Measurements from ENCODE around the gene CPA4. TPM values are rescaled to one million over a fixed set of nuclear protein-coding genes. Genes with fewer than 3 reads are reported as not detected.

CPA4 gene
- total RNA-seq, 4 donors from 2014 or later: not detected

DNA sequence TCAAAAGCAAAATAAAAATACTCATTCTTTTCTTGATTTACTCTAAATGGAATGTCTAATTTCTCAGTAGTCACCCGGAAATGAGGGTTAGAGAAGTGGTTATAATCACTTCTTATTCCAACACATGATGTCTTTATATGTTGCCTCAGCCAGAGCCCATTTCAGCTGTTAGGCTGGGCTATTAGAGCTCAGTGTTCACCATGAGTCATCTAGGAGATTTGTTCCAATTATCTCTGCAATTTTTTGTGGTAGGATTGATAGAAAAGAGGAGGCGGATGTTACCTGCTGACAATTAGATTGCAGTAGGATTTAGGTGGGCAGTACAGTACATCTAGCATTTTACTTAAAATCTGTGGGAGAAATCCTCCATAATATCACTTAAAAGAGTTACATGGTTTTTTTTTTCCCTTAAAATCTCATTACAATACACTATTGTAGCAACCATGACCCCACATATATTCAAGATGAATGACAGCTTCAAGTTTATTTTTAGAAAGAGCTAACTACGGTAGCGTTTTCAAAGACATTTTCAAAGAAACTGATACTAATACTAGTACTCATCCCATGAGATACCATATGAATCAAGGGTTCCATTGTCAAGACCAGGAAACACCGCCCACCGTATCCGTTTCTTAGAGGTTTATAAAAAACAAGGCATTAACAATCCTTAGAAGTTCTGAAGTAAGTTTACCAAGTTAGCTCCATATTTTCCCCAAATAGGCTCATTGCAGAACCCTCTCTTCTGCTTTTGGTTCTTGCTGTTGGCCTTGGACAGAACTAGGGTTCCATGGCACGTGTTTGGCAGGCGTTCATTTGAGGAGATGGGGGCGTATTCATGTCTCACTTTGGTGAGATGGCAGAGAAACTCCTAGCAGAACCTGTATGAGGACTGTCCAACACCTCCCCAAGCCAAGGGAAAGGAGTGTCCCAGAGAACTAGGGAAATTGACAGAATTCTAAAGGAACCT lies 15.9 kb upstream of the CPA4 start:
- in situ Hi-C loops (cut with MboI; ENCODE audit: low pct_ligation_motif_present in 1 of 4, low pct_unique_long_range_greater_than_20kb in 1 of 4, low sequenced_read_pairs in 3 of 4): loop anchor here in 1 of 4 donors (25.0 kb wide), 1 partner anchor 210 kb away; the partner anchor contains the start of gene MEST
- DNase-seq: no peak
- Histone ChIP-seq H3K4me1 (peaks cover 0 to 24% (median 0%) of the 10 kb centered on the region in 4 donors), H3K27me3 (no peaks in the 10 kb centered on the region), H3K9me3 (no peaks in the 10 kb centered on the region), H3K4me3 (no peak overlapping the region), H3K36me3 (no peaks in the 10 kb centered on the region), H3K27ac (no peak overlapping the region)
- TF ChIP-seq POLR2A (IDR thresholded peaks at IDR 0.05) (no peak), POLR2AphosphoS5 (IDR thresholded peaks at IDR 0.05) (no peak), EP300 (IDR thresholded peaks at IDR 0.05; ENCODE audit: low read depth) (no peak)
- TF ChIP-seq, protein P1, sequence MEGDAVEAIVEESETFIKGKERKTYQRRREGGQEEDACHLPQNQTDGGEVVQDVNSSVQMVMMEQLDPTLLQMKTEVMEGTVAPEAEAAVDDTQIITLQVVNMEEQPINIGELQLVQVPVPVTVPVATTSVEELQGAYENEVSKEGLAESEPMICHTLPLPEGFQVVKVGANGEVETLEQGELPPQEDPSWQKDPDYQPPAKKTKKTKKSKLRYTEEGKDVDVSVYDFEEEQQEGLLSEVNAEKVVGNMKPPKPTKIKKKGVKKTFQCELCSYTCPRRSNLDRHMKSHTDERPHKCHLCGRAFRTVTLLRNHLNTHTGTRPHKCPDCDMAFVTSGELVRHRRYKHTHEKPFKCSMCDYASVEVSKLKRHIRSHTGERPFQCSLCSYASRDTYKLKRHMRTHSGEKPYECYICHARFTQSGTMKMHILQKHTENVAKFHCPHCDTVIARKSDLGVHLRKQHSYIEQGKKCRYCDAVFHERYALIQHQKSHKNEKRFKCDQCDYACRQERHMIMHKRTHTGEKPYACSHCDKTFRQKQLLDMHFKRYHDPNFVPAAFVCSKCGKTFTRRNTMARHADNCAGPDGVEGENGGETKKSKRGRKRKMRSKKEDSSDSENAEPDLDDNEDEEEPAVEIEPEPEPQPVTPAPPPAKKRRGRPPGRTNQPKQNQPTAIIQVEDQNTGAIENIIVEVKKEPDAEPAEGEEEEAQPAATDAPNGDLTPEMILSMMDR (IDR thresholded peaks at IDR 0.05): no peak
- intact Hi-C loops (cut with DNase I; ENCODE audit: low total_unique reads): no loop called here
- WGBS, 2 donors (ENCODE audit: low coverage in 1 of 2): 72 to 78% methylated on average over 10 of the region's 10 CpGs

DNA sequence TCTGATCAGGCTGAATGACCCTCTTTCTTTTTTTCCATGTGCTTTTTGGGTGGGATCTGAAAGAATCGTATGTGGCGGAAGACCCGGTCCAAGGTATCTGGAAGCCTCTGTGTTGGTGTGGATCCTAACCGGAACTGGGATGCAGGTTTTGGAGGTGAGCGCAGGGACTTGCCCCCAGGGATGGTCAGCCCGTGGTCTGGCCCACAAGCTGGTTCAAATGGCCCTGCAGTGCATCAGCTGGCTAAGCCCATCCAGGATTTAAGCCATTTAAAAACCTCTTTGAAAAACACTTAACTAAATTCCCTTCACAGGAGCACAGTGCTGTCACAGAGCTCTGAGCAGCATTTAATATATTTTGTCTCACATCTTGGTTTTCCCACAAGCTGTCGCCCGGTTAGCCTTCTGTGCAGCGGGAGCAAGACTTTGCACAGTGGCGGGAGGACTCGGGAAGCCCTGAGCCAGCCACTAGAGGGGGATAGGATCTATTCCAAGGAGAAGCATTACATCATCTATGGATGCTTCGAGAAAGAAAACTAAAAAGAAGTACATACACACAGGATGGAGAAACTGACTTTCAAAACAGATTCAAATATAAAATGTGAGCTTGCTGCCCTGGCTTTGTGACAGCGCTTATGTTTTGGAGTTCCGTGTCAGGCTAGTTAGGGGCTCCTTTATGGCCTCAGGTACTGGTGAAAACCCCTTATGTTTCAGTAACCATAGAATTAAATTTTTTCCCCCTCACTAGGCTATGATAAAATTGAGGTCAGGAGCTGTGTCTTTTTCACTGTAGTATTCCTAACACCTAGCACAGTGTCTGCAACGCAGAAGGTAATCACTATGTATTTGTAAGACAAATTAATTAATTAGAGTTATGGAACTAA lies 15.0 kb upstream of the CPA4 start:
- intact Hi-C loops (cut with DNase I; ENCODE audit: low total_unique reads): no loop called here
- Histone ChIP-seq H3K4me3 (no peak overlapping the region), H3K36me3 (no peaks in the 10 kb centered on the region)

DNA sequence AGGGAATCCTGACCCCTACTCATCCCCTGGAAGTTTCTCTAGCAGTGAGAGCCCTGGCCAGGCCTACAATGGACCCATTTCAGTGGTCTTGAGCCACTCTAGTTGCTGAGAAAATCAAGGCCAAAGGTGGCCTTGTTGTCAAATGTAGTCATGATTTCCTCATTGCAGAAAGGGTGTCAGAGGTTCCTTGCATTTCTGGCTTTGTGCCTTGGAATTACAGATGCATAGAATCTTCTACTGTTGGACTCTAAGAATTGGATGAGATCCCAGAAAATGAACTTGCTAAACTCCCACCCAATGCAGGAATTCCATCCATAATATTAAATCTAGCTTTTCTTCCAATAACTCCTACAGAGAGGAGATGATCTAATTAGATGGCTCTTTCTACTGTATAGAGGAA lies 14.1 kb upstream of the CPA4 start:
- Histone ChIP-seq H3K36me3 (no peaks in the 10 kb centered on the region), H3K27me3 (no peaks in the 10 kb centered on the region), H3K27ac (no peak overlapping the region), H3K4me1 (peaks cover 0 to 18% (median 0%) of the 10 kb centered on the region in 4 donors), H3K4me3 (no peak overlapping the region), H3K9me3 (no peaks in the 10 kb centered on the region)
- intact Hi-C loops (cut with DNase I; ENCODE audit: low total_unique reads) (no loop called here), in situ Hi-C loops (cut with MboI; ENCODE audit: low pct_ligation_motif_present in 1 of 4, low pct_unique_long_range_greater_than_20kb in 1 of 4, low sequenced_read_pairs in 3 of 4) (loop anchor here in 1 of 4 donors (25.0 kb wide), 1 partner anchor 208 kb away; the partner anchor contains the start of gene MEST)
- no peak for TF ChIP-seq POLR2AphosphoS5 (IDR thresholded peaks at IDR 0.05)
- no peak for TF ChIP-seq EP300 (IDR thresholded peaks at IDR 0.05; ENCODE audit: low read depth)
- TF ChIP-seq, protein P1 (IDR thresholded peaks at IDR 0.05): no peak
- no peak for TF ChIP-seq POLR2A (IDR thresholded peaks at IDR 0.05)
- DNase-seq: no peak

More for the DNA sequence above, 15.0 kb upstream of the CPA4 start:
- WGBS, 2 donors (ENCODE audit: low coverage in 1 of 2): 70 to 75% methylated on average over 9 to 15 of the region's 15 CpGs
- Histone ChIP-seq H3K27me3 (no peaks in the 10 kb centered on the region), H3K9me3 (no peaks in the 10 kb centered on the region), H3K27ac (peak overlapping the region in 1 of 4 donors; percentile 1), H3K4me1 (peaks cover 0 to 21% (median 0%) of the 10 kb centered on the region in 4 donors)
- no peak for TF ChIP-seq POLR2AphosphoS5 (IDR thresholded peaks at IDR 0.05)
- TF ChIP-seq, protein P1 (IDR thresholded peaks at IDR 0.05): peak in 4 of 5 experiments; percentile 23 to 47 (median 40)
- in situ Hi-C loops (cut with MboI; ENCODE audit: low pct_ligation_motif_present in 1 of 4, low pct_unique_long_range_greater_than_20kb in 1 of 4, low sequenced_read_pairs in 3 of 4): loop anchor here in 1 of 4 donors (25.0 kb wide), 1 partner anchor 209 kb away; the partner anchor contains the start of gene MEST
- peak; percentile 22 for DNase-seq

DNA sequence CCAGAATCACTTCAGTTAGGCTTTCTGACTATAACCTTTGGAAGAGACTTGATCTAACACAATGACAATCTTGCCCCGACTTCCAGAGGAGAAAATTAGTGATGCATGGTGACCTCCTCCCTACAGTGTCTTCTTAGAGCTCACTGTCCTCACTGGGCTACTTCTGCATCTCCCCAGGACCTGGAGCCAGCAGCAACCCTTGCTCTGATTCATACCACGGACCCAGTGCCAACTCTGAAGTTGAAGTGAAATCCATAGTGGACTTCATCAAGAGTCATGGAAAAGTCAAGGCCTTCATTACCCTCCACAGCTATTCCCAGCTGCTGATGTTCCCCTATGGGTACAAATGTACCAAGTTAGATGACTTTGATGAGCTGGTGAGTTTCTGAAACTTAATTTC lies 13.7 kb upstream of the CPA4 start:
- DNase-seq: no peak
- TF ChIP-seq POLR2A (IDR thresholded peaks at IDR 0.05): no peak
- no peak for TF ChIP-seq EP300 (IDR thresholded peaks at IDR 0.05; ENCODE audit: low read depth)
- no peak for TF ChIP-seq POLR2AphosphoS5 (IDR thresholded peaks at IDR 0.05)
- TF ChIP-seq, protein P1 (IDR thresholded peaks at IDR 0.05): no peak

More for the DNA sequence above, 13.7 kb upstream of the CPA4 start:
- peaks cover 0 to 14% (median 0%) of the 10 kb centered on the region in 4 donors for H3K4me1 ChIP-seq
- 50 to 70% methylated on average over 1 to 2 of the region's 2 CpGs for WGBS, 2 donors (ENCODE audit: low coverage in 1 of 2)
- intact Hi-C loops (cut with DNase I; ENCODE audit: low total_unique reads) (no loop called here), in situ Hi-C loops (cut with MboI; ENCODE audit: low pct_ligation_motif_present in 1 of 4, low pct_unique_long_range_greater_than_20kb in 1 of 4, low sequenced_read_pairs in 3 of 4) (loop anchor here in 1 of 4 donors (25.0 kb wide), 1 partner anchor 208 kb away; the partner anchor contains the start of gene MEST)
- H3K4me3 ChIP-seq: no peak overlapping the region
- H3K27me3 ChIP-seq: no peaks in the 10 kb centered on the region
- no peak overlapping the region for H3K27ac ChIP-seq
- H3K36me3 ChIP-seq: no peaks in the 10 kb centered on the region
- no peaks in the 10 kb centered on the region for H3K9me3 ChIP-seq

All from transverse colon (tissue), 4 donors.